NCI-H1048 (cell line): ENCODE measurements around the gene ZSCAN4.

ENCODE experiments used
- DNase-seq: peaks from one replicate; lab custom pipeline; 2025; lab: John Stamatoyannopoulos, UW

Gene ZSCAN4

GRCh38 chr19:57675881-57676280 is 7.1 kb downstream of the ZSCAN4 start:
- DNase-seq: no peak

GRCh38 chr19:57682226-57682766 is 13.6 kb downstream of the ZSCAN4 start:
- no peak for DNase-seq

DNA sequence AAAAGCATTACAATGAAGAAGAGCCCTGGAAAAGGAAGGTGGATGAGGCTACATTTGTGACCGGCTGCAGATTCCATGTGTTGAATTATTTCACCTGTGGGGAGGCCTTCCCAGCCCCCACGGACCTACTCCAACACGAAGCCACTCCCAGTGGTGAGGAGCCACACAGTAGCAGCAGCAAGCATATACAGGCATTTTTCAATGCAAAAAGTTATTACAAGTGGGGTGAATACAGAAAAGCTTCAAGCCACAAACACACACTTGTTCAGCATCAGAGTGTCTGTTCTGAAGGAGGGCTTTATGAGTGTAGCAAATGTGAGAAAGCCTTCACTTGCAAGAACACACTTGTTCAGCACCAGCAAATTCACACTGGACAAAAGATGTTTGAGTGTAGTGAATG is 18.0 kb downstream of the ZSCAN4 start:
- no peak for DNase-seq

- DNase-seq: no peak
Measured at GRCh38 chr19:57687363-57688010, 18.8 kb downstream of the ZSCAN4 start.

DNA sequence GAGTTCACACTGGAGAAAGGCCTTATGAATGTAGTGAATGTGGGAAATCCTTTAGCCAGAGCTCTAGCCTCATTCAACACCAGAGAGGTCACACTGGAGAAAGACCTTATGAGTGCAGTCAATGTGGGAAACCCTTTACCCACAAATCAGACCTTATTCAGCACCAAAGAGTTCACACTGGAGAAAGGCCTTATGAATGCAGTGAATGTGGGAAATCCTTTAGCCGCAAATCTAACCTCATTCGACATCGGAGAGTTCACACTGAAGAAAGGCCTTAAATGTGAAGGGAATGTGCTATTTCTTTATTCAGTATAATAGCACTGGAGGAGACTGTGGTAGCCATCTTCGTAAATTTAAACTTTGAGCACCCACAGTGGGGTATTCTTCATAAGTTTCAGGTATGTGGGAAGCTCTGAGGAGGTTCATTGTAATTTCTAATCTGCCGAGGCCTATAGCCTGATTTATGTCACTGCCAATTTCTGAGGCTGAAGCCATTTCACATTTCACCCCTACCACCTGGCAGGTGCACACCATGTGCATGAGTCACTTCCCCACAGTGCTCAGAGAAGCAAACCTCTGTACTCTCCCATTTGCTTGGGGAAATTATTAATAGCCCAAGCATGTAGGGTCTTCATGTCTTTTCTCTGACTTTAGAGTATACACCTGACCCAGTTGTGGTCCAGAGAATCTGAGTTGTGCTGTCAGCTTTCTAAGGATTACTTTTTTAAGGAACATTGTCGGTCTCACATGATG is 19.5 kb downstream of the ZSCAN4 start:
- no peak for DNase-seq

DNA sequence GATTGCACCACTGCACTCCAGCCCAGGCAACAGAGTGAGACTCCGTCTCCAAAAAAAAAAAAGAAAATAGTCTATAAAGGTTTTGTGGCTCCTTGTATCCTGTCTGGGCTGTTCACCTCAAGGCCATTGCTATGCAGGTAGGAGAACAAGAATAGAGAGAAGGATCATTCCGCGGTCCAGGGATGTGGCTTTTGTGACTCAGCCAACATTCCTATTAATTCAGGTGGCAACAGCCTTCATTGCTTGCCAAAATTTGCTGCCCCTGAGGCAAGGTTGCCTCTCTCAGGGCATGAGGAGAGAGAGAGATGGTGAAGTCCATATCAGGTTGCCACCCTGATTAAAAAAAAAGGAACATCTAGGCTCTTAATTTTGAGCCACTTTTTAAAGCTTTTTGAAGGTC is 21.0 kb downstream of the ZSCAN4 start:
- no peak for DNase-seq

- DNase-seq: no peak
Measured at GRCh38 chr19:57701625-57702024, 32.9 kb downstream of the ZSCAN4 start.

DNA sequence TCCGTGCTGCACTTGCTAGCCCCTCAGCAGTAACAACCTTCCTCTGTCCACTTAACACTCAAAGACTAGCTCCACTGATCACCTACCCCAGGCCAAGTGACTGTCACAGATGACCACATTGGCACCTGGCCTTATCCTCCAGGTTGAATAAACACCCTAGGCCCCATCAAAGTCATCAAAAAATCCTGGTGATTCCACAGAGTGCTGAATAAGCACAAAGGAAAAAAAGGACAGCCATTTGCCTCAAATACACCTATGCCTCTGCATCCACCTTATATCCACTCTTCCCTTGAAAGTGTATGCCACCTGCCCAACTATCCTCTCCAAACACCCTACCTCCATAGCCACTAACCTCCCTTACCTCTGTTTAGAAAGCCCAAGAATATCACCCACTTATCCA is 37.6 kb downstream of the ZSCAN4 start:
- no peak for DNase-seq

DNA sequence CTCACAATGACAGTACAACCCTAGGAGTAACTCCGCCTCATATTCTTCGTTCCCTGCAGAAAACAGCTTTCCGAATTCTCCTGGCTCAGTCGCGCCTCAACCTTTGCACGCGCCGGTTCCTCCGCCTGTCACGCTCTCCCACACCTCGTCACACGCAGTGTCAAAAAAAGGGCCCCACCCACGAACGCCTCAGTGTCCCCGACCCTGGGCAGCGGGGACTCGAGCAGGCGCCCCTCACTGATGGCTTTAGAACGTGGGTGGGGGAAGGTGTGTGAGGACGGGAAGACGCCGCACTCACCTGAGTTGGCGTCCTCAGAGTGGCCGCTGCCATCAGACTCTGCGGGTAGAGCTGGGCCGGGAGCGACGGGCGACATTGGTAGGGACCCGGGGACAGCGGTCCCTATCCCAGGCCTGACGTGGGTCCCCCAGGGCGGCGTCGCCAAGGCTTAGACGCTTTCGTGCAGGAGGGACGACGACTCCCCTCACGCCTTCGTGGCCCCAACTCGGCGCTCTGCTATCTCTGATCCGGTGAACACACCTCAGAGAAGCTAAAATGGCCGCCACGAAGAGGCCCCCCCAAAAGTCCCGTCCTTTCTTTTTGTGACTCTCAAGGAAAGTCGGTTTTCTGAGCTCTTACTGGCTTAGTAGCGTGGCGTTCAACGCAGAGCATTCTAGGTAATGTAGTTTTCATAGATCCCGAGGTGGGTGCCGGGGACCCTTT is 40.1 kb downstream of the ZSCAN4 start, which contains the start of gene ZNF154:
Gene ZNF154 (minus strand): TSS at position 564 of the 721 bp plus-strand sequence. CDS start 233 bp downstream, at position 331.
- no peak for DNase-seq

DNA sequence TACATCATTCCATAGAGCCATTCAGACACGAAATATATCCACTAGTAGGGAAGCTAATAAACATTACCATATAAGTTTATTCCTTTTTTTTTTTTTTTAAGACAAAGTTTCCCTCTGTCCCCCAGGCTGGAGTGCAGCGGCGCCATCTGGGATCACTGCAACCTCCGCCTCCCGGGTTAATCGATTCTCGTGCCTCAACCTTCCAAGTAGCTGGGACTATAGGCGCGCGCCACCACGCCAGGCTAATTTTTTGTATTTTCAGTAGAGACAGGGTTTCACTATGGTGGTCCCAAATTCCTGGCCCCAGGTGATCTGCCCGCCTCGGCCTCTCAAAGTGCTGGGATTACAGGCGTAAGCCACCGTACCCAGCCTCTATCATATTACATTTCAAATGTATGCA is 40.9 kb downstream of the ZSCAN4 start:
- DNase-seq: no peak

DNA sequence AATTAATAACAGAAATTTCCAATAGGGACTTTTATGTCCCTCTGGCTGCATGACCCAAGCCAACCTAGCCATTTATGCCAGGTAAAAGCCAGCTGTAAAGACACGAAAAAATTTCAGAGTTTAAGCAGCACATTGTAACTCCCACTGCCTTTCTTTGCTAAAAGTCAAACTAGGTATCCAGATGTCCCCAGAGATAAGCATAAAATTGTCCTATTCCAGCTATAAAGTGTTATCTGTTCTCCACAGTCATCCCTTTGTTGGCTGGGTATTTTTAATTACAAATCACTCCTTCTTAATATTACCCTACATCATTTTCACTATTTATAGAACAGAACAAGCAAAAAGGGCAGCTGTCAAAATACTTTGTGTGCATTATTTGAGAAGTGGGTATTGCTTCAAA is 43.5 kb downstream of the ZSCAN4 start:
- DNase-seq: no peak

DNA sequence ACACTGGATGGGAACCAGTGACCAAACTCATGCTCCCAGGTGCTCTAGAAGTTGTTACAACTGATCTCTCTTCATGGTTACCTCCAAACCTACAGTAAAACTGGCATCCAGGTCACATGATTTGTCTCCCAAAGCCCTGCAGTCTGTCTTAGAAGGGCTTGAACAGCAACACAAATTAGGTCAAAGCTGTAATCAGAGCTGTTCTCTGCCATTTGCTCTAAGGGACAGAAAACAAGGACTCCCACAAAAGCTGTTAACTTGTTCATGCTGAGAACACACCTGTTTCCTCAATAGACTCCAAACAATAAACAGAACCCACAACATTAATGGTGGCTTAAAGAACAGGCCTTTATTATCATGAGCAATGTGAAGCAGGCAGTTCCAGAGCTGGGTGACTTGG is 50.7 kb downstream of the ZSCAN4 start:
- DNase-seq: no peak

DNA sequence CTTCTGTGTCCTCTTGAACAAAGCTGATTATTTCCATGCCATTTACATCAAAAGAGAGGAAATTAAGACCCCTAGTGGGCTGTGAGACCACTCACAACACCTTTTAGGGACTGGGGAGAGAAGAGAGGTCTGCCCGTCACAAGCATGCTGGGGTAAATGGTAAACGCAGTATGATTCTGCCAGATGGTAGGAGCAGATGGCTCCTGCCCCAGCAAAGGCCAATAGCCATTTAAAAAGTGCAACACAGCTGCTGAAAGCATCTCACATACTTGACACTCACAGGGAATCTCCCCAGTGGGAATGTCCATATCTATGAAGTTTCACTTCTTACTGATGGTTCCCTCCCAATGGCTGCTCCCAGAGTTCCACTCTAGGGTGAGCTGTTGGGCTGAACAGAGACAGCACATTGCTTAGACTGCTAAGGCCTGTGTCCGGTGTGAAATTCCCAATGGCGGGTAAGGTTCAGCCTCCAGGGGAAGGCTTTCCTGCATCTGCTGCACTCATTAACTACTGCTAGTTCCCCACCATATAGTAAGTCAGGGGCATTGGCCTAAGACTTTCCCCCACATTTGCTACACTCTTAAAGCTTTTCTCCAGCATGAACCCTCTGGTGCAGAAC is 51.3 kb downstream of the ZSCAN4 start:
- DNase-seq: no peak

GRCh38 chr19:57720878-57721277 is 52.1 kb downstream of the ZSCAN4 start:
- DNase-seq: no peak
